HepG2 (cell line): ENCODE measurements around the gene SLC8B1. TPM values are rescaled to one million over a fixed set of nuclear protein-coding genes. Genes with fewer than 3 reads are reported as not detected.

Source experiments
- ATAC-seq: fragments of 200-7000 bp; cut with Tn5 transposase; 3 replicates; pipeline ENCODE4 v1.9.1; 2020; ENCODE audit warnings: mild to moderate bottlenecking, moderate library complexity
- BruUV-seq: library from RNA; stranded (reverse); fragments of 400-500 nt; replicated peaks from 2 replicates; lab custom pipeline; 2021; lab: Mats Ljungman, UMichigan
- CTCF ChIA-PET: fragments of 300-600 bp; formaldehyde crosslinking; extraction: SDS; loops from one replicate; lab custom pipeline; 2021; ENCODE audit warnings: low total read pairs, inconsistent platforms, low intra/inter-chr PET ratio; lab: Yijun Ruan, JAX
- POLR2A ChIA-PET: fragments of 350-600 bp; sonication (Branson Sonifier 250); formaldehyde crosslinking; loops from one replicate; lab custom pipeline; 2020; ENCODE audit warnings: antibody characterized with exemption, inconsistent platforms; lab: Yijun Ruan, JAX
- DNase-seq: peaks from one replicate; pipeline ENCODE4 v3.0.0-alpha.2; 2015; ENCODE audit warnings: low spot score
- FAIRE-seq: peaks from 3 replicates; lab custom pipeline; 2011; peaks lifted over from hg19 to GRCh38; lab: Jason Lieb, UNC
- H2AFZ ChIP-seq: one replicate; pipeline ENCODE4 v1.6.1; 2011; ENCODE audit warnings: low read length, inconsistent platforms
- H3K27ac ChIP-seq: fragments of 300-600 bp; 3 replicates; pipeline ENCODE4 v1.8.0; 2011; ENCODE audit warnings: mixed run types, mild to moderate bottlenecking, mixed read lengths, low read length, inconsistent platforms; ENCODE audit not compliant: insufficient read depth; ENCODE audit errors: extremely low read length
- H3K27me3 ChIP-seq, 2 experiments: fragments of 200-600 bp in 1 of 2; 2 replicates in 1 of 2; 3 replicates in 1 of 2; pipeline versions ENCODE4 v1.6.0 to v1.8.0; 2011; ENCODE audit warnings: low read length in 2 of 2, mild to moderate bottlenecking in 2 of 2, moderate library complexity in 2 of 2, inconsistent platforms in 1 of 2; ENCODE audit not compliant: insufficient read depth in 2 of 2, control insufficient read depth in 1 of 2
- H3K36me3 ChIP-seq, 2 experiments: fragments of 200-600 bp in 1 of 2; replicated peaks in 1 of 2; 2 replicates in 1 of 2; 3 replicates in 1 of 2; pipeline versions ENCODE4 v1.5.1 to v1.8.0; 2011; ENCODE audit warnings: low read length in 2 of 2, inconsistent platforms in 1 of 2; ENCODE audit not compliant: insufficient read depth in 2 of 2, control insufficient read depth in 1 of 2
- H3K4me1 ChIP-seq: 2 replicates; pipeline ENCODE4 v1.5.1; 2012; ENCODE audit warnings: low read length, inconsistent platforms; ENCODE audit not compliant: insufficient read depth
- H3K4me2 ChIP-seq: 2 replicates; pipeline ENCODE4 v1.6.0; 2011; ENCODE audit warnings: low read depth, low read length, inconsistent platforms
- H3K4me3 ChIP-seq, 3 experiments: fragments of 200-600 bp in 1 of 3; sonication (generic), shearing (Covaris generic) in 1 of 3; replicated peaks in 1 of 3; 2 replicates each; pipeline ENCODE4 v1.5.1; 2011 to 2016; ENCODE audit warnings: low read length in 3 of 3, inconsistent platforms in 2 of 3, low read depth in 2 of 3, mild to moderate bottlenecking in 2 of 3, control low read depth in 1 of 3, mixed read lengths in 1 of 3; ENCODE audit not compliant: insufficient read depth in 1 of 3
- H3K79me2 ChIP-seq: one replicate; pipeline ENCODE4 v1.6.1; 2011; ENCODE audit warnings: low read length, inconsistent platforms; ENCODE audit not compliant: insufficient read depth
- H3K9ac ChIP-seq: 2 replicates; pipeline ENCODE4 v1.6.0; 2011; ENCODE audit warnings: mild to moderate bottlenecking, low read depth, low read length, inconsistent platforms; ENCODE audit not compliant: insufficient read depth
- H3K9me3 ChIP-seq: 2 replicates; pipeline ENCODE4 v1.5.1; 2012; ENCODE audit warnings: mild to moderate bottlenecking, low read length
- H4K20me1 ChIP-seq: 2 replicates; pipeline ENCODE4 v1.6.0; 2011; ENCODE audit warnings: inconsistent platforms, mild to moderate bottlenecking, low read length, moderate library complexity; ENCODE audit not compliant: insufficient read depth
- CTCF ChIP-seq: sonication (generic); formaldehyde crosslinking; IDR thresholded peaks from 2 replicates; pipeline ENCODE4 v1.5.0; 2020; ENCODE audit warnings: mild to moderate bottlenecking, missing genetic modification reagents, moderate library complexity
- EHMT2 ChIP-seq: fragments of 200-600 bp; sonication (generic); IDR thresholded peaks from 2 replicates; pipeline ENCODE4 v1.7.0; 2017; ENCODE audit warnings: antibody characterized with exemption, low read depth, low read length, borderline replicate concordance
- GATAD1 ChIP-seq: IDR thresholded peaks from 2 replicates; pipeline ENCODE4 v1.6.1; 2016; ENCODE audit warnings: missing genetic modification reagents, missing compliant biosample characterization
- RFX3 ChIP-seq: IDR thresholded peaks from 2 replicates; pipeline ENCODE4 v1.6.1; 2016; ENCODE audit warnings: missing biosample characterization, missing genetic modification reagents
- SRF ChIP-seq: IDR thresholded peaks from 2 replicates; pipeline ENCODE4 v1.6.1; 2011; ENCODE audit warnings: mild to moderate bottlenecking, low read depth, low read length, moderate library complexity
- XBP1 ChIP-seq: sonication (generic); formaldehyde crosslinking; IDR thresholded peaks from 2 replicates; pipeline ENCODE4 v1.5.0; 2020; ENCODE audit warnings: missing genetic modification reagents
- ZKSCAN1 ChIP-seq: fragments of 150-350 bp; IDR thresholded peaks from 2 replicates; pipeline ENCODE4 v1.6.1; 2014; ENCODE audit warnings: low read length
- ZNF280D ChIP-seq: sonication (generic); formaldehyde crosslinking; IDR thresholded peaks from 2 replicates; pipeline ENCODE4 v1.5.1; 2020; ENCODE audit warnings: mild to moderate bottlenecking, missing genetic modification reagents
- ZNF331 ChIP-seq: sonication (generic); formaldehyde crosslinking; IDR thresholded peaks from 2 replicates; pipeline ENCODE4 v1.4.0; 2020; ENCODE audit warnings: missing genetic modification reagents
- ZNF451 ChIP-seq: sonication (generic); formaldehyde crosslinking; IDR thresholded peaks from 2 replicates; pipeline ENCODE4 v1.5.0; 2020; ENCODE audit warnings: mild to moderate bottlenecking, missing genetic modification reagents
- ZNF550 ChIP-seq: sonication (generic); formaldehyde crosslinking; IDR thresholded peaks from 2 replicates; pipeline ENCODE4 v1.4.0; 2020; ENCODE audit warnings: mild to moderate bottlenecking, missing genetic modification reagents, borderline replicate concordance
- ZNF713 ChIP-seq: sonication (generic); formaldehyde crosslinking; IDR thresholded peaks from 2 replicates; pipeline ENCODE4 v1.4.0; 2020; ENCODE audit warnings: mild to moderate bottlenecking, missing genetic modification reagents
- ZNF780A ChIP-seq: sonication (generic); formaldehyde crosslinking; IDR thresholded peaks from 2 replicates; pipeline ENCODE4 v1.8.0; 2022; ENCODE audit warnings: mild to moderate bottlenecking, missing genetic modification reagents, moderate library complexity
- ZNF784 ChIP-seq: sonication (generic); formaldehyde crosslinking; IDR thresholded peaks from 2 replicates; pipeline ENCODE4 v1.5.1; 2020; ENCODE audit warnings: missing genetic modification reagents, mild to moderate bottlenecking, borderline replicate concordance
- WGBS: methylation state at CpG from one replicate; pipeline ENCODE4 v1.1.6; 2017; ENCODE audit warnings: low lambda C conversion rate; 5-methylcytosine and 5-hydroxymethylcytosine counted together
- in situ Hi-C: cut with HindIII; loops from 2 replicates; pipeline ENCODE4 v1.10.0; 2017; ENCODE audit warnings: low pct_unique_long_range_greater_than_20kb; ENCODE audit not compliant: extremely low pct_ligation_motif_present
- intact Hi-C: fragments of 100-400 bp; cut with micrococcal nuclease; formaldehyde crosslinking; loops from one replicate; pipeline ENCODE4 v1.10.0; 2022; ENCODE audit not compliant: unreplicated experiment
- polyA plus RNA-seq, 8 experiments: library from polyadenylated mRNA; depleted of rRNA in 3 of 8; stranded (reverse) in 7 of 8; unstranded in 1 of 8; fragments of >200 nt; fragmentation: Illumina TruSeq in 4 of 8; extraction: Trizol in 4 of 8; gene quantifications; 2 replicates each; pipeline versions ENCODE4 v1.2.1 to v1.2.3, GENCODE V29; 2011 to 2016; ENCODE audit warnings: low read depth in 4 of 8, missing spikeins in 1 of 8, mixed read lengths in 1 of 8; ENCODE audit not compliant: insufficient read depth in 1 of 8
- total RNA-seq, 5 experiments: library from RNA; depleted of rRNA; stranded (reverse); fragments of >200 nt; fragmentation: Illumina TruSeq; extraction: Trizol; gene quantifications; 2 replicates each; pipeline ENCODE4 v1.2.3, GENCODE V29; 2016; ENCODE audit warnings: low read depth in 1 of 5

The SLC8B1 gene
- total and polyA plus RNA-seq, 2 of the 13 experiments (the other 11 are each of a cell fraction or from before 2014, with no cell fraction given), result 6.8 to 8.0 TPM

DNA sequence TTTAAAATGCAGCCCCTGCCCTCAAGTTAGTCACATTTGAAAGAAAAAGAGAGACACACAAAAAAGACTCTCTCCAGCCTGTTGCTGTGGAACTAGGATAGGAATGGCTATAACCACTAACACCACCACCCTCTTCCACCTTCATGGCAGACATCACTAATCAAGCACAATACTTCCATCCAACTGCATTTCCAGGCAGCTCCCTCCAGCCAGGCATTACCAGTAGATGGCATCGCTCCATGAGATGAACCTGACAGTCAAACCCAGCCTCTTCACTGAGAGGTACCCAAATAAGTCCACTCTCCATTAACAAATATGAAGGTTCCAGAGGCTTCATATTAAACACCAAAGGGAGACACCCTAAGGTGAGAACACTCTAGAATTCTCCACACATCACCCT is 24.4 kb downstream of the SLC8B1 start:
- H3K9ac ChIP-seq, result no peak overlapping the region
- ChIA-PET POLR2A (no interaction called here), CTCF (interaction anchor here (1.3 kb wide), 1 partner anchor 114 kb away, joined by 3 read pairs; no protein-coding TSS in a partner anchor)
- no peak overlapping the region for H3K4me2 ChIP-seq
- H4K20me1 ChIP-seq, result no peaks in the 10 kb centered on the region
- DNase-seq, result peak; percentile 15
- no peak overlapping the region for H2AFZ ChIP-seq
- H3K79me2 ChIP-seq, result no peaks in the 10 kb centered on the region
- in situ Hi-C loops (no loop called here), intact Hi-C loops (no loop called here)
- no peaks in the 10 kb centered on the region for H3K4me1 ChIP-seq
- H3K27ac ChIP-seq, result no peak overlapping the region
- 100% methylated on average over 1 of the region's 1 CpG for WGBS
- no peaks in the 10 kb centered on the region for H3K9me3 ChIP-seq
- no TSS peak for BruUV-seq
- no peak for ATAC-seq
- FAIRE-seq, result peak; percentile 12
- no peaks in the 10 kb centered on the region; a peak in 1 of 5 replicates for H3K36me3 ChIP-seq
- H3K27me3 ChIP-seq, result no peaks in the 10 kb centered on the region
- H3K4me3 ChIP-seq, result no peak overlapping the region
- TF ChIP-seq CTCF (CRISPR knock-in tag), result peak; percentile 52
- TF ChIP-seq ZNF550 (CRISPR knock-in tag), result no peak
- 0 out of 2 replicates have a peak, but pooled peaks have one; percentile 36 for TF ChIP-seq ZNF331 (CRISPR knock-in tag)
- TF ChIP-seq SRF, result peak; percentile 75; the same call in 1 of the 2 replicates

DNA sequence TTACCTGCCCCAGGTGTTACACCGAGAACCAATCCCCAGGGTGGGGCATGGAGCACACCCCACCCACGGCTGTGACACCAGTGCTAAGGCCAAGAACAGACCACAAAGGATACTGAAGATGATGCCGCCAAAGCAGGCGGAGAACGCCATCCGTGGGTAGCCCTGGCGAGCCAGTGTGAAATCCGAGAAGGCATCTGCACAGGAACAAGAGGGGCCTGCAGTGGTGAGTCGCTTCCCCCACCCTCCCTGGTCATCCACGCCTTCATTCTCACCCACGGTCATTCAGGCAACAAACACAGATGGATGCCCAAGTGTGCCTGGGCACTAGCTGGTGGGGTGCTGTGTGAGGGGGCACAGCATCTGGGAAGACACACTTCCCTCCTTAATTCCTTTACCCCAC is 28.5 kb downstream of the SLC8B1 start:
- no peak for ATAC-seq
- CTCF ChIA-PET, result no interaction called here
- no peak overlapping the region for H3K4me3 ChIP-seq
- TF ChIP-seq ZKSCAN1 (no peak), RFX3 (no peak), ZNF780A (CRISPR knock-in tag) (no peak), ZNF451 (no peak), EHMT2 (no peak), GATAD1 (CRISPR knock-in tag) (no peak), ZNF713 (CRISPR knock-in tag) (no peak), ZNF280D (CRISPR knock-in tag) (no peak), XBP1 (CRISPR knock-in tag) (no peak), ZNF784 (CRISPR knock-in tag) (no peak)

More for the DNA sequence above, 28.5 kb downstream of the SLC8B1 start:
- Histone ChIP-seq H3K9ac (no peak overlapping the region), H3K27ac (no peak overlapping the region), H2AFZ (no peak overlapping the region), H3K79me2 (no peaks in the 10 kb centered on the region), H3K36me3 (no peaks in the 10 kb centered on the region; a peak in 1 of 5 replicates), H3K9me3 (no peaks in the 10 kb centered on the region), H4K20me1 (no peaks in the 10 kb centered on the region), H3K4me1 (no peaks in the 10 kb centered on the region), H3K4me2 (no peak overlapping the region), H3K27me3 (no peaks in the 10 kb centered on the region)
- no peak for DNase-seq
- intact Hi-C loops (no loop called here), in situ Hi-C loops (loop anchor here (5.0 kb wide), 1 partner anchor 121 kb away; no protein-coding TSS in a partner anchor)
- 98% methylated on average over 9 of the region's 11 CpGs for WGBS
- POLR2A ChIA-PET, result no interaction called here
- no peak for FAIRE-seq
- BruUV-seq, result no TSS peak
